ENCODE measurements around the gene RIBC2.
A peak's percentile ranks its signal among the peaks of the same experiment; 100 is the strongest.
"Not testable (repeated sequence)": the region's sequence is repeated elsewhere in the genome, so short reads cannot be mapped to it uniquely, and the experiment has no call there.

RIBC2 gene

GRCh38 chr22:45425101-45425500 is 11.6 kb downstream of the RIBC2 start:
- no peak for DNase-seq

GRCh38 chr22:45425531-45426265 is 12.2 kb downstream of the RIBC2 start:
- no peak for DNase-seq

- DNase-seq = no peak
Measured at GRCh38 chr22:45426387-45426786, 12.9 kb downstream of the RIBC2 start.

GRCh38 chr22:45427114-45427513 is 13.6 kb downstream of the RIBC2 start:
- DNase-seq = no peak

- no peak for DNase-seq
Measured at GRCh38 chr22:45428391-45429385, 15.2 kb downstream of the RIBC2 start.

GRCh38 chr22:45429424-45429823 is 15.9 kb downstream of the RIBC2 start:
- no peak for DNase-seq

- no peak for DNase-seq
Measured at GRCh38 chr22:45429981-45430775, 16.7 kb downstream of the RIBC2 start.

GRCh38 chr22:45430871-45431270 is 17.4 kb downstream of the RIBC2 start:
- no peak for DNase-seq

- DNase-seq = no peak
Measured at GRCh38 chr22:45434981-45435380, 21.5 kb downstream of the RIBC2 start.

- DNase-seq = peak; percentile 95
Measured at GRCh38 chr22:45435544-45436139, 22.1 kb downstream of the RIBC2 start.

GRCh38 chr22:45436871-45437517 is 23.5 kb downstream of the RIBC2 start:
- not testable (repeated sequence) for DNase-seq

GRCh38 chr22:45438336-45438735 is 24.8 kb downstream of the RIBC2 start:
- DNase-seq = no peak

GRCh38 chr22:45440688-45441087 is 27.2 kb downstream of the RIBC2 start:
- not testable (repeated sequence) for DNase-seq

GRCh38 chr22:45441138-45441537 is 27.6 kb downstream of the RIBC2 start:
- peak; percentile 86 for DNase-seq

- DNase-seq = no peak
Measured at GRCh38 chr22:45442116-45442515, 28.6 kb downstream of the RIBC2 start.

- no peak for DNase-seq
Measured at GRCh38 chr22:45444168-45444567, 30.7 kb downstream of the RIBC2 start.

GRCh38 chr22:45445031-45445710 is 31.7 kb downstream of the RIBC2 start:
- no peak for DNase-seq

- no peak for DNase-seq
Measured at GRCh38 chr22:45446216-45446615, 32.7 kb downstream of the RIBC2 start.

GRCh38 chr22:45447596-45447995 is 34.1 kb downstream of the RIBC2 start:
- DNase-seq = not testable (repeated sequence)

- DNase-seq = no peak
Measured at GRCh38 chr22:45448431-45448830, 34.9 kb downstream of the RIBC2 start.

- not testable (repeated sequence) for DNase-seq
Measured at GRCh38 chr22:45449442-45449841, 35.9 kb downstream of the RIBC2 start.
